Right atrium auricular region (tissue), 2 donors: ENCODE data around the gene GLI3. TPM values are rescaled to one million over a fixed set of nuclear protein-coding genes. Genes with fewer than 3 reads are reported as not detected.
A peak's percentile ranks its signal among the peaks of the same experiment; 100 is the strongest.

Experiments used
- DNase-seq: peaks from one replicate; pipeline ENCODE4 v3.0.0-alpha.2; 2019; ENCODE audit warnings: low spot score
- H3K27ac ChIP-seq, 2 donors: fragments of 200-600 bp; sonication (generic); 1 replicate in 1 of 2; 2 replicates in 1 of 2; pipeline ENCODE4 v1.5.1; 2016 to 2019
- H3K27me3 ChIP-seq, 2 donors: fragments of 200-600 bp; sonication (generic); one replicate each; pipeline versions ENCODE4 v1.5.1 to v1.6.0; 2017 to 2019
- H3K36me3 ChIP-seq: fragments of 200-600 bp; sonication (generic); one replicate; pipeline ENCODE4 v1.5.1; 2016
- H3K4me1 ChIP-seq, 2 donors: fragments of 200-600 bp; sonication (generic); one replicate each; pipeline versions ENCODE4 v1.5.1 to v1.6.0; 2017 to 2019
- H3K4me3 ChIP-seq, 2 donors: fragments of 200-600 bp; sonication (generic); 1 replicate in 1 of 2; 2 replicates in 1 of 2; pipeline ENCODE4 v1.5.1; 2017 to 2019; ENCODE audit warnings: mild to moderate bottlenecking in 1 of 2, moderate library complexity in 1 of 2
- H3K9me3 ChIP-seq, 2 donors: fragments of 200-600 bp; sonication (generic); one replicate each; pipeline ENCODE4 v1.5.1; 2019
- total RNA-seq, 2 donors: library from RNA; depleted of rRNA; stranded (reverse); fragments of >200 nt; gene quantifications; one replicate each; pipeline ENCODE4 v1.1.0, GENCODE V29; 2016
- TF ChIP-seq, protein P1 (sequence below), 2 donors: fragments of 200-600 bp; sonication (generic); IDR thresholded peaks; one replicate each; pipeline ENCODE4 v1.5.1; 2019; ENCODE audit warnings: antibody characterized with exemption in 2 of 2

The GLI3 gene
- total RNA-seq, 2 donors from 2014 or later, result 1.5 to 2.0 TPM

DNA sequence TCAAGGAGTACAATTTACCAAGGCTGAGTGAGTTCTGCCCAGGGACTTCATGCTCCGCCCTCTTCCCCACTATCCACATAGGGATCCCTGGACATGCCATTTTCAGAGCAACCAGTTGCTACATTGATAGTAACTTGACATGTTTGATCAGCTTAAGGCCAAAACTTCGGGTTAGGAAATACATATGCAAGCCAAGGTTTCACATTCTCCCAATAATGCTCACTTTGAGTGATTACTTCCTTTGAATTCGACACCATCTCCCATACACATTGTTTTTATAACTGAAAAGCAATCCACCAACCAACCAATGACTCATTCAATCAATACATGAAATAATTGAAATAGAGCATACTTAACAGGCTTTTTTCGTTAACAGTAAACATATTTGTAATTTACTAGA is 137.9 kb downstream of the GLI3 start:
- H3K27ac ChIP-seq, result no peak overlapping the region
- H3K27me3 ChIP-seq, result no peaks in the 10 kb centered on the region
- TF ChIP-seq, protein P1, sequence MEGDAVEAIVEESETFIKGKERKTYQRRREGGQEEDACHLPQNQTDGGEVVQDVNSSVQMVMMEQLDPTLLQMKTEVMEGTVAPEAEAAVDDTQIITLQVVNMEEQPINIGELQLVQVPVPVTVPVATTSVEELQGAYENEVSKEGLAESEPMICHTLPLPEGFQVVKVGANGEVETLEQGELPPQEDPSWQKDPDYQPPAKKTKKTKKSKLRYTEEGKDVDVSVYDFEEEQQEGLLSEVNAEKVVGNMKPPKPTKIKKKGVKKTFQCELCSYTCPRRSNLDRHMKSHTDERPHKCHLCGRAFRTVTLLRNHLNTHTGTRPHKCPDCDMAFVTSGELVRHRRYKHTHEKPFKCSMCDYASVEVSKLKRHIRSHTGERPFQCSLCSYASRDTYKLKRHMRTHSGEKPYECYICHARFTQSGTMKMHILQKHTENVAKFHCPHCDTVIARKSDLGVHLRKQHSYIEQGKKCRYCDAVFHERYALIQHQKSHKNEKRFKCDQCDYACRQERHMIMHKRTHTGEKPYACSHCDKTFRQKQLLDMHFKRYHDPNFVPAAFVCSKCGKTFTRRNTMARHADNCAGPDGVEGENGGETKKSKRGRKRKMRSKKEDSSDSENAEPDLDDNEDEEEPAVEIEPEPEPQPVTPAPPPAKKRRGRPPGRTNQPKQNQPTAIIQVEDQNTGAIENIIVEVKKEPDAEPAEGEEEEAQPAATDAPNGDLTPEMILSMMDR (IDR thresholded peaks at IDR 0.05), result no peak
- H3K36me3 ChIP-seq, result no peaks in the 10 kb centered on the region
- no peak for DNase-seq
- no peak overlapping the region for H3K4me3 ChIP-seq
- H3K9me3 ChIP-seq, result no peaks in the 10 kb centered on the region
- peaks cover 0 to 18% of the 10 kb centered on the region in 2 donors for H3K4me1 ChIP-seq

DNA sequence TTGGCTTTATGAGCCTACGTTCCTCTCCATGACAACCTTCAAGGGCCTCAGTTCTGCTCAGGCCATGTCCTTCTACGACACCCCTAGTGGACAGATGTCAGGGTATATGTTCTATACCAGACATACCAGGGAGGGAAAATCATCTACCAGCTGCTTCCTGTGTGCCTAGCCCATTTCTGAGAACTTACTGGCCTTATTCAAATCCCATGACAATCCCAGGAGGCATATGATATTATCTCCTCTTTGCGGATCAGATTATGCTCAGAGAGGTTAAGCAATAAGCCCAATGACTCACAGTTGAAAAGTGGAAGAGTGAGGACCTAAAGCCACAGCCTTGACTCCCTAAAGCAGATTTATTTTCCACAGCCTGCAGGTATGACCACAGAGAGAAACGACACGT is 139.3 kb downstream of the GLI3 start:
- TF ChIP-seq, protein P1 (IDR thresholded peaks at IDR 0.05), result no peak

DNA sequence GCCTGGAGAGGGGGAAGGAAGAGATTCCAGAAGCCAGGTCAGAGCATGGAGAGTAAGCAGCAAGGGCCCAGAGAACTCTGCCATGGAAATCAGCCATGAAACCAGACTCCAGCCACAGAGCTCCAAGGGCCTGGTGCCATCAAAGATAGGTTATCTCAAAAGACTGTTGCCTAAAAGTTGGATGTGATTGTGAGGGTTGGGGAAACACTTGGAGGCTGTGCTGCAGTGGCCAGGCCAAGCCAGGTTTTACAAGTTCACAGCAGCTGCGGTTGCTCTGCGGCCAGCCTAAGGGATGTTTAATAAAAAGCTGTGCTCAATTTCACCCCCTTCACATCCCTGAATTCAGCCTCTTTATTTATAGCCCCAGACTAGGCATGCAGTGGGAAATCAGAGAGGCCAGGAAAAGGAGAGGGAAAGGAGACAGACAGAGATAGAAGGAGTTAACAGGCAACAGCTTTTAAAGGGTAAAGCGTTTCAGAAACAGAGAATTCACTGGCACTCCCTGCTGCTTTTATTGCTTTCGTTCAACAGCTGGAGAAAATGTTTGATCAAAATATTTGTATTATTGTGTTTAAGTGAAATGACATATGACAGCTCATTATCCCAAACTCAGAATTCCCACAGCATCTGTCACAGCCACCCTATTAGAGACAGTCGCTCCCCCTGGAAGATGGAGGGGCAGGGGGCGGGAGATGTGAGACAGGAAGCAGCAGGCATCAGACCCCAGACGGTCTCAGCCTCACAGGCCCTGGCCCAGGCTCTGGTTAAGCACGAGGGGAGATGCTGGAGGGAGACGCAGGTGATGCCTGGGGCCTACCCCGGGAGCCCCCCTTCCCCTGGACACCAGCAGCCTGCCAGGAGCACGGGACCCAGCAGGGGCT is 140.1 kb downstream of the GLI3 start:
- H3K36me3 ChIP-seq, result no peaks in the 10 kb centered on the region
- TF ChIP-seq, protein P1 (IDR thresholded peaks at IDR 0.05), result no peak
- H3K4me3 ChIP-seq, result no peak overlapping the region
- peaks cover 0 to 18% of the 10 kb centered on the region in 2 donors for H3K4me1 ChIP-seq
- H3K27ac ChIP-seq, result no peak overlapping the region
- no peaks in the 10 kb centered on the region for H3K9me3 ChIP-seq
- DNase-seq, result peak; percentile 65
- no peaks in the 10 kb centered on the region for H3K27me3 ChIP-seq

More for the DNA sequence above, 139.3 kb downstream of the GLI3 start:
- no peaks in the 10 kb centered on the region for H3K9me3 ChIP-seq
- no peak for DNase-seq
- peaks cover 0 to 18% of the 10 kb centered on the region in 2 donors for H3K4me1 ChIP-seq
- H3K27me3 ChIP-seq, result no peaks in the 10 kb centered on the region
- no peaks in the 10 kb centered on the region for H3K36me3 ChIP-seq
- H3K27ac ChIP-seq, result no peak overlapping the region
- no peak overlapping the region for H3K4me3 ChIP-seq

DNA sequence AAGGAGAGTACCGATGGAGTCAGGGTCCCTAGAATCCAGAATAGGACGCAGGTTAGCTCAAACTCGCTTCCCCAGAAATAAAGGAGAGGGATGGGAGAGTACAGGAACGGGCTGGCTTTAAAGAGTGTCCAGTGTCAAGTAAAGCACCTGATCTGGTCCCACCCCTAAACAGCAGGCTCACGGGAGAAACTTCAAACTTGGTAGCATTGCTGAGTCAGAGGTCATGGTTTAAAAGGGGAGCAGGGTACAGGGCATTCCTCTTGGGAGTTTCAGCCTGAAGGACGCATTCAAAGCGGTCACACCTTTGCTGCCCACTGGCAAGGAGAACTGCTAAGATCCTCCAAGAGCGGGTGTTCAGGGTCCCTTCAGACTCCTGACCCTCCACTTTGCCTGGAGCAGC is 140.7 kb downstream of the GLI3 start:
- Histone ChIP-seq H3K4me3 (no peak overlapping the region), H3K9me3 (no peaks in the 10 kb centered on the region), H3K4me1 (peaks cover 0 to 18% of the 10 kb centered on the region in 2 donors), H3K36me3 (no peaks in the 10 kb centered on the region), H3K27ac (no peak overlapping the region), H3K27me3 (no peaks in the 10 kb centered on the region)
- no peak for DNase-seq
- TF ChIP-seq, protein P1 (IDR thresholded peaks at IDR 0.05), result no peak

DNA sequence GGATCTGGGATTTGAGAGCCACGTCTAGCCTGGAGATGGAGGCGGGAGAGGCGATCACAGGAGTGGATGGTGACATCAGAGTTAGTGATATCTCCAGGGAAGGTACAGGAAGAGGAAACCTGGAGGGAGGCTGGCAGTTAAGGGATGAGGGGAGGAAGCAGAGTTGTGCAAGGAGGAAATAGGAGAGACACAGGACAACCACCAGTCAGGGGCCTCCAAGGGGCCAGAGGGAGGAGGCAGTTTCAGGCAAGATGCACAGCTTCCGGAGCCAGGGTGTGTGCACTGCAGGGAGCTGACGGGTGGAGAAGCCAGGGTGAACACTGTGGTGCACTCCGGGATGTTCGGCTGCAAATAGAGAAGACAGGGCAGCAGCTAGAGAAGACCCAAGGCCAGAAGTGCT is 141.2 kb downstream of the GLI3 start:
- H3K4me1 ChIP-seq, result peaks cover 0 to 18% of the 10 kb centered on the region in 2 donors
- no peaks in the 10 kb centered on the region for H3K9me3 ChIP-seq
- H3K4me3 ChIP-seq, result no peak overlapping the region
- TF ChIP-seq, protein P1 (IDR thresholded peaks at IDR 0.05), result no peak
- H3K27me3 ChIP-seq, result no peaks in the 10 kb centered on the region
- H3K27ac ChIP-seq, result no peak overlapping the region
- no peaks in the 10 kb centered on the region for H3K36me3 ChIP-seq
- DNase-seq, result no peak
